ENCODE measurements around the gene SFN.
A peak's percentile ranks its signal among the peaks of the same experiment; 100 is the strongest.
"Not testable (repeated sequence)": the region's sequence is repeated elsewhere in the genome, so short reads cannot be mapped to it uniquely, and the experiment has no call there.

SFN gene

DNA sequence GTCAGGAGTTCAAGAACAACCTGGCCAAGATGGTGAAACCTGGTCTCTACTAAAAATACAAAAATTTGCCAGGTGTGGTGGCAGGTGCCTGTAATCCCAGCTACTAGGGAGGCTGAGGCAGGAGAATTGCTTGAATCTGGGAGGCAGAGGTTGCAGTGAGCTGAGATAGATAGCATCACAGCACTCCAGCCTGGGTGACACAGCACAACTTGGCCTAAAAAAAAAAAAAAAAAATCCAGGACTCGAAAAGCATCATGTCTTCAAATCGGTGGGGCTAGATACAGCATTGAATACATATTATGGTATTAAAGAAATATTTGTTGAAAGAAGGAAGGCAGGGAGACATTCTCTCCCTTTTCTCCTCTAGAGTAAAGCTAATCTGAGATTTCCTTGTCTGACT is 10.1 kb downstream of the SFN start:
- DNase-seq, result not testable (repeated sequence)

DNA sequence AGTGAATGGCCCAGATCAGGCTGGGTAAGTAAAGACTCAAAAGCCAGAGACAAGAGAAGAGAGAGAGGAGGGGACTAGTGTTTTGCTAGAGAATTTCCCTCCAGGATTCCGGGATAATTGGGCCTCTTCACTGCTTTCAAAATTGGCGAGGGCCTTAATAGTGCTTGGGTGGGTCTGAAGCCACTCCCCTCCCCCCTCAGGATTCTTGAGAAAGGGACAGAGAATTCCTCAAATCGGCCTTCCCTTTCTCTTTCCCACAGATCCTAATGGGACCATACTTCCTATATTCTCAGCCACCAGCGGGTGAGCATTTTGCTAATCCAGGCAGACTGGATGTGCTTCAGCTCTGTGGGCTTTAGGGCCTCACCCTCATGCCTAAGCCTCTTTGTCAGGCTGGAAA is 11.9 kb downstream of the SFN start:
- DNase-seq, result no peak

DNA sequence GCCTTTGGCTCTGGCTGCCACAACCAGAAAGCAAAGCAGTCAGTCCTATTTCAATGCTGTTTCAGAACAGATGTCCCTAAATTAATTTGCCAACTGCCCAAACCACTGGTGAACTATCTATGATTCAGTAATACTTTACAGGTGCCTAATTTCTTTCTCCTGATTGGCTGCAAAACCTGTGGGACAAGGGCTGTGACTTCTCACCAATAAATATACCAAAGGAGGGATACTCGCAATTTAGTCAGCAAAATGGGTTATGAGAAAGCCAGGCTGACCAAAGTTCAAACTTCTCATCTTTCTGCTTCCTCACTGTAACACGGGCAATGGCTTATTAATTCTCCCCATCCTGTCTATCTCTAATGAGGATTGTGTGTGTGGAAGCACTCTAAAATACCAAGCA is 14.4 kb downstream of the SFN start:
- DNase-seq, result no peak

DNA sequence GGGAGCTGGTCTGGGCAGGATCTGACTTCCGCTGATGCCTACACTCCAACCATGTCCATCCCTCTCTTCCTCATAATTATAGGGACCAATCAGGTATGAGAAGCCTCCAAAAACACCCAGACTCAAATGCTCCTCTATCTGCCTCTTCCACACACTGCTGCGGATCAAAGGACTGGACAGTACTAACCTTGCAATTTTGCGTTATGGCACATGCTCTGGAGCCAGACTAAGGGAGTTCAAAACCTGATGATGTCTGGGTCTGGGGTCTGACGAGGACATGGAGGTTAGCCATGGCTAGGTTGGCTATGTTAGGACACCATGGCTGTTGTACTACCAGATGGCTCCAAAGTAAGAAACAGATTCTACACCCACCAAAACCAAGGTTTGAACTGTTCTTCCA is 16.8 kb downstream of the SFN start:
- no peak for DNase-seq

DNA sequence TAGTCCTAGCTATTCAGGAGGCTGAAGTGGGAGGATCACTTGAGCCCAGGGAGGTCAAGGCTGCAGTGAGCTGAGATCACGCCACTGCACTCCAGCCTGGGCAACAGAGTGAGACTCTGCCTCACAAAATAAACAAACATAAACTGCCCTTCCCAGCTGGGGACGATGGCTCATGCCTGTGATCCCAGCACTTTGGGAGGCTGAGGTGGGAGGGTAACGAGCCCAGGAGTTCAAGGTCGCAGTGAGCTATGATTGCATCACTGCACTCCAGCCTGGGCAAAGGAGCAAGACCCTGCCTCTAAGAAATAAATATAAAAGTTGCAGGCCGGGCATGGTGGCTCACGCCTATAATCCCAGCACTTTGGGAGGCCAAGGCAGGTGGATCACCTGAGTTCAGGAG is 18.7 kb downstream of the SFN start:
- DNase-seq, result not testable (repeated sequence)

DNA sequence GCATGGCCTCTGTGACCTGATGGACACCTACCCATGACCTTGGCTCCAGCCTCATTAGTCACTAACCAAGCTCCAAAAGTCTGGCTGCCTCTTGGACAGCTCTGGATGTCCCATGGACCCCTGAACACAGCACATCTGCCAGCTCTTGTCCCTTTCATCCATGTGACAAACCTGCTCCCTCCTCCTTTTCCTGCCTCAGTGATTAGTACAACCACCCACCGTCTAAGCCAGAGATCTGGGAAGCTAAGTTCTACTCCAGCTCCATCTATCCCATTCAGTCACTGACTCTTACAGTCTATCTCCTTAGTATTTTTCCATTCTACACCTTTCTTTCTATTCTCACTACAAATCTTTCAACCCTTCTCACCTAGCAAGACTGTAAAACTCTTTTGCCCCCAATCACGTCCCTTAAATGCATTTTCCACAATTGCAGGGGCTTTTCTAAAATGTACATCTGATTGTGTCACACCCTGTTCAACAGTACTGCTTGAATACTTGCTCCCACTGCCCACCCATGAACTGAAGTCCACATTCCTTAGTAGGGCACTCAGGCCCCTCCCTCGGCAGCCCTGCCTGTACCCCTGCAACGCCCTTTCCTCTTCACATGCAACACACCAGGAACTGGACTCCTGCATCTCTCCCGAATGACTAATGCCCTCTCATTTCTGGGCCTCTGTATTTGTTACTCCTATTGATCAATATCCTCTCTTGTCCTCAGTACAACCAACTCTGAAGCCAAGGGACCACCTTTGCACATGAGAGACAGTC is 19.9 kb downstream of the SFN start:
- no peak for DNase-seq

DNA sequence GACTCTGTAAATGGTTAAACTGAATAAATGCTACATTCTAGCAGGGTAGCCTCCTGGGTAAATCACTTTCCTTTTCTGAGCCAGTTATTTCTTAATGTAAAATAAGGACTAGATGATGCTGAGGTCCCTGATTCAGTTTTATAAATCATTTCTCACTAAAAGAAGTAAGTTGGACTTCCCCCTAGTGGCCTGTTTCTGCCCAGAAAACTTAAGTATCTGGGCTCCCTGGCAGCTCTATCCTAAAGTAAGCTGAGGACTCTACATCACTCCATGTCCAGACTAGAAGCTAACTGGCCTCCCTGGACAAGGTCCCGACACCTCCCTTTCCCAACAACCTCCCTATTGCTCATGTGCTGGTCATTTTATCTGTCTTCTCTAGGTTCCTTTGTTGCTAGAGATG is 24.2 kb downstream of the SFN start:
- no peak for DNase-seq

DNA sequence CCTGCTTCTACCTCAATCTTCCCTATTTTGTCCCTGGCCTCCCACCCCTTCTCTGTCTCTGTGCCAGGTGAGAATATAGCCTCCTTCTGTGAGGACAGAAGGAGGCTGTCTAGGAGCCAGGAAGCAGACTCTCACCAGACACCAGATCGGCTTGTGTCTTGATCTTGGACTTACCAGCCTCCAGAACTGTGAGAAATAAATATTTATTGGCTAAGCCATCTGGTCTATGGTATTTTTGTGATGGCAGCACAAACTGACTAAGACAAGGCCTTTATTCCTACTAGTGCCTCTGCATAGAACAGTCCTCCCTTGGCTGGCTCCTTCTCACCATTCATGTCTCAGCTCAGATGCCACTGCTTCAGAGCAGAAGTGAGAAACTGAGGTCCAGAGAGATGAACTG is 25.3 kb downstream of the SFN start:
- no peak for DNase-seq

DNA sequence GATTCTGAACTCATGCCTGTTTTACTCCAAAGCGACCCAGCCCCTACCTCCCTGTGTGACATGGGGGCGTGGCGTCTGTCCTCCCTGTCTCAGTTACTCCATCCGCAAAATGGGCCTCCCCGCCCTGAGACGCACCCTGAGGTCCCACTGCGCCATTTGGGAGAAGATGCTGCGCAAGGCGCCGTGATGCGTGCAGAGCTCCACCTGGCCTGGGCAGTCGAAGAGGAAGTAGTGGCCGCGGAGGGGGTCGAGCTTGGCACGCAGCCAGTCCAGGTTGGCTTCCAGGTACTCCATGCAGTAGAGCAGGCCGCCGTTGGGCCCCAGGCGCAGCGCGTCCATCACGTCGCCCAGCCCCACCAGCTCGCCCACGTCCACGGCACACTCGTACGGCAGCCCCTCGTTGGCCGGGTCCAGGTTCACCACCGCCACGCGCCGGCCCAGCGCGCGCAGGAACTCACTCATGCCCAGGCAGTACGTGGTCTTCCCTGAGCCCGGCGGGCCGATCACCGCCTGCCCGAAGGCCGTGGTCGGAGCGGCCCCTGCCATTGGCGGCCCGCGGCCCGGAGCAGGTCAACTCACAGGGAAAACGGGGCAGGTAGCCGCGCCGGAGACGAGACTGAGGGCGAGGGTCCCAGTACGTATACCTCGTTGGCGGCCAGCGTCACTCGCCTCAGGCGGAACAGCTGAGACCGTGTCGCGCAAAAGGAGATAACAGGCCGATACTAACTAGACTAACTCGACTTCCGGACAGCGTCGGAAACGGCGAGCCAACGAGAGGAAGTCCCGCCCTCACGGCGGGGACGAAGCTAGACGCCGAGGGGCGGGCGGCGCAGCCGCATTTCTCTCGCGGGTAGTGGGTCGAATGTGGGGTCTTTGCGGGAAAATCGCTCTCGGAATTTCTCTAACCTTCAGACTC is 26.9 kb downstream of the SFN start, which contains the start of gene GPN2:
Gene GPN2, minus strand, starts transcription at position 733 of the 916 bp plus-strand sequence. Its CDS starts 187 bp downstream, at position 546.
- peak; percentile 86 to 87 for DNase-seq

DNA sequence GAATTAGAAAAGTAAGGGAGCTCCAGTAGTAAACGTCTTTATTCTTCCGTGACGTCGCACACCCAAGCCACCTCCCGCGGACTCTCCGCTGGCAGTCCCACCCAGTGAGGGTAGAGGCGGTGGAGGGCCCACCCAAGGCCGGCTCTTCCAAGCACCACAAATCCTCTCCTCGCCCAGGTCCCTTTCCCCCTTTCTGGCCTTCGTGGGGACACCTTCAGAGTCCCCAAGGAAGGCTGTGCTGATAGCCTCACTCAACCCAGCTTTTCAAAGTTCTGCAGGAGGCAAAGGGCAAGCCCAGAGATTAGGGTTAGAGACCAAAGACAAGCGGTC is 27.5 kb downstream of the SFN start:
- DNase-seq, result no peak

DNA sequence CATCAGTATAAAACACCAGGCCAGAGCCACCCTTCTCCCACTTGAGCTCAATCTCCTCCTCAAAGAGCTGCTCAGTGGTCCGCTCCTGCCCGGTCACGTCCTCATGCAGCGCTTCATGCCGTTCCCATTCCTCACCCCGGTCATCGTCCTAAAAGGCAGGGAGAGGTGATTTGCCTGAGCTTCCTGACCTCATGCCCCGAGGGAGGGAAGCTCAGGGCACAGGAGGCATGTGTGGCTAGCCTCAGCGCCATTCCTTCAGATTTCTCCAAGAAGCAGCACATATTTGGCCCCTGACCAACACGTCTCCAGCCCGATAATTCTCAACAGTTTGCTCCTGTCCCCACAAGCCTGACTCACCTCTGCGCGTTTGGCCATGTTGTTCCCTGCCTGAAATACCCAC is 31.3 kb downstream of the SFN start:
- no peak for DNase-seq

DNA sequence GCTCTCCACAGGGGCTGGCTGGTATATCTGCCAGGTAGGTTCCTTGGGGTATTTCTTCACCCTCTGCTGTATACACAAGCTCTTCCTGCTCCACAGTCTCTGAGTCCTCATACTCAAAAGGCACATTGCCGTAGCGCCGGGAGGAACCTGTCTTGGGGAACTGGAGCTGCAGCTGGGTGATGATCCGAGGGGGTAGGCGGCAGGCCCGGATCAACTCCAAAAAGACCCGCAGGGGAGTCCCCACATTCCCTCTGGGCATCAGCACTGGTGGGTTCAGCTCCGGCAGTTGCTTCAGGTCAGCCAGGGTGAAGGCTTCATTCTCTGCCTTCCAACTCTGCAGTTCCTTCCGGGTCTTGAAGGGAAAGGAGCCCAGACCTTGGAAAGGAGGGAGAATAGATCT is 34.4 kb downstream of the SFN start:
- DNase-seq, result no peak

DNA sequence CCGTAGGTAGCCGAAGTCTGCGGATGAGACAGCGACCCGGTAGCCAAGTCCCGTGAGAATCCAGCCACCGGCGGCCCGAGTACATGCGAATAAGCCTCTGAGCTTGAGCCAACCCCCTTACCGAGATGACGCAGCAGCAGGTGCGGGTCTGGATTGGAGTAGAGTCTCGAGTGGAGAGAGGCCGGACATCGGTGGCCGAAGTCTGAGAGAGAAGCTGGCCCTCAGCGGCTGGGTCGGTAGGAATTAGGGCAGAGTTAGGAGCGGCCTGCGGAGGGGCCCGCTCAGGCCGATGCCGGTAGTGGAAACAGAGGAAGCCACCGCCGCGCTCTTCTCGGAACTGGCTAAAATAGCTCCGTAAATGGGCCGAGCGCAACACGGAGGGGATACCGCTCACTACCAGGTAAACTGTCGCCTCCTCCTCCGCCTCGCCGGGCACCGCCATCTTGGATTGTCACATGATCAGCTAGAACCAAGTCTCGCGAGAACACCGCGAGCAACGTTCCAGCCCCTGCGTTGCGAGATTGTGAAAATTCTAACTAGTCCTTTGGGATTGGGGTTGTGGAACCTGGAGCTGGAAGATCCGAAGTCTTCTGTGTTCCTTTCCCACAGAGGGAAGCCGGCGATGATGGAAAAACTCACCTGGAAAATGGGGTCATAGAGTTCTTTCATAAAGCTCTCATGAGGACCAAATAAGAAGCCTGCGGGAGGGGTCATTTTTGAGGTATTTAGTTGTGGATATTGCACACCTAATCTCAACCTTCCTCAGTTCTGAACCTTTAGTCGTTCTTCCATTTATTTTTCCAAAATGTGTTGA is 37.3 kb downstream of the SFN start, which contains the start of gene GPATCH3:
Gene GPATCH3, minus strand, starts transcription at position 467 of the 814 bp plus-strand sequence. Its CDS starts 25 bp downstream, at position 442.
- DNase-seq, result peak; percentile 90 to 92

DNA sequence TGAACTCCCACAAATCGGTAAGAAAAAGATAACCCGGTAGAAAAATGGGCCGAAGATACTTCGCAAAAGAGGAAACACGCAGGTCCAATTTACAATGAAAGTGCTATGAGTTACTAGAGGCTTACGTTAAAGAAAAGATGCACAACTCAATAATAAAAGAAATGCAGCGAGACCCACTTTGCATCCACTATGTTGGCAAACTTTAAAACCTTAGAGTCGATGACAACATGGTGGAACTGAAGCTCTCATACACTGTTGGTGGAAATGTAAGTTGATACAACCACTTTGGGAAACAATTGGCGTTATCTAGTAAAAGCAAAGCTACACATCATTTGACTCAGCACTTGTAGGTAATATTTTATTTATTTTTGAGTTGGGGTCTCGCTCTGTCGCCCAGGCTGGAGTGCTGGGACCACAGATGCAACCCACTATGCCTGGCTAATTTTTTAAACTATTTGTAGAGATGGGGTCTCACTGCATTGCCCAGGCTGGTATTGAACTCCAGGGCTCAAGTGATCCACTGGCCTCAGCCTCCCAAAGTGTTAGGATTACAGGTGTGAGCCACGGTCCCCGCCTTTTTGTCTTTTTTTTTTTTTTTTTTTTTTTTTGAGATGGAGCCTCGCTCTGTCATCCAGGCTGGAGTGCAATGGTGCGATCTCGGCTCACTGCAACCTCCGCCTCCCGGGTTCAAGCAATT is 38.0 kb downstream of the SFN start:
- DNase-seq, result no peak

DNA sequence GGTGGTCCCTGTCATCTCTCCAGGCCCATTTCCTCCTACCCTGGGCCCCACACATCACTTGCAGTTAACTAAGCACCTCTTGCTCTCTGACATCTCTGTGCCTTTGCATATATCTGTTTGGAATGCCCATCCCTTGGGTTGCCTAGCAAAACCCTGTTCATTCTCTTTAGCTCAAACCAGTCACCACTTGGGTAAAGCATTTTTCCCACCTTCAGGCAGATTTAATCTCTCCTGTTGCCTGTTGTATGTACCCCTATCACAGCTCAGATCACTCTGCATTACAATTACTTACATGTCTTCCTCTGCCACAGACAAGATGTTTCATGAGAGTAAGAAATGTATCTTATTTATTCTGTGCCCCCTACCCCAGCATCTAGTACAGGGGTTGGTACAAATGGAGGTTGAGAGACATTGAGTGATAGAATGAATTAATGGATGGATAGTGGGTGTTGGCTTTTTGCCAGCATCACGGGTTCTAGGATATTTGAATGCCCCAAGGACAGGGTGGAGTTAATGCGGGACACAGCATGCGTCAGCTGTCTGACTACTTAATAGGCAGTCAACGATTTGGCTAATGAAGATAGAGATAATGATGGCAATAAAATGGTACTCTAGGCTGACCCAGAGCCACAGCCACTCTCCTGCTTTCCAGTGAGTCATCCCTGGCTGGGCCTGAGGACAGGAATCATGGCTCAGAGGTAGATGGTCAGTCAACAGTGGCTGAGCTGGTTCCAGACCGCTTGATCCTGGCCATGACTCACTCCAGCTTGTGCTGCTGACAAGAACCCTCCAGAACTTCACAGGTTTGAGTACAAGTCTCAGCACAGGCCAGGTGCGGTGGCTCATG is 44.3 kb downstream of the SFN start:
- DNase-seq, result no peak

DNA sequence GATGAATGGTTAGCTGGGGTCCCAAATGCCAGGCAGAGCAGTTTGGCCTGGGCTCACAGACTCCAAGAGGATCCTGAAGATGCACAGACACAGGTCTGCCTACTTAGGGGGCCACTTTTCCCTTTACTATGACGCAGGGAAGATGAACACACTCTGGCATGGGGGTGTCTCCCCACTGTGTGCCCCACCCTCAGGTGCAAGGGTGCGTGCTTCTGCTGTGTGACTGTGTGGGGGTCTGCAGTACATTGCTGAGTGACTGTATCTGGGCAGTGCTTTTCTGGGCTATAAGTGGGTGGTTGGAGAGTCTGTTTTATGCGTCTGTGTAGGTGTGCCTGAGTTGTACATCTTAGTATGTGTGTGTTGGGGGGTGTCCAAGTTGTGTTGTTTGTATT is 47.0 kb downstream of the SFN start:
- DNase-seq, result no peak

DNA sequence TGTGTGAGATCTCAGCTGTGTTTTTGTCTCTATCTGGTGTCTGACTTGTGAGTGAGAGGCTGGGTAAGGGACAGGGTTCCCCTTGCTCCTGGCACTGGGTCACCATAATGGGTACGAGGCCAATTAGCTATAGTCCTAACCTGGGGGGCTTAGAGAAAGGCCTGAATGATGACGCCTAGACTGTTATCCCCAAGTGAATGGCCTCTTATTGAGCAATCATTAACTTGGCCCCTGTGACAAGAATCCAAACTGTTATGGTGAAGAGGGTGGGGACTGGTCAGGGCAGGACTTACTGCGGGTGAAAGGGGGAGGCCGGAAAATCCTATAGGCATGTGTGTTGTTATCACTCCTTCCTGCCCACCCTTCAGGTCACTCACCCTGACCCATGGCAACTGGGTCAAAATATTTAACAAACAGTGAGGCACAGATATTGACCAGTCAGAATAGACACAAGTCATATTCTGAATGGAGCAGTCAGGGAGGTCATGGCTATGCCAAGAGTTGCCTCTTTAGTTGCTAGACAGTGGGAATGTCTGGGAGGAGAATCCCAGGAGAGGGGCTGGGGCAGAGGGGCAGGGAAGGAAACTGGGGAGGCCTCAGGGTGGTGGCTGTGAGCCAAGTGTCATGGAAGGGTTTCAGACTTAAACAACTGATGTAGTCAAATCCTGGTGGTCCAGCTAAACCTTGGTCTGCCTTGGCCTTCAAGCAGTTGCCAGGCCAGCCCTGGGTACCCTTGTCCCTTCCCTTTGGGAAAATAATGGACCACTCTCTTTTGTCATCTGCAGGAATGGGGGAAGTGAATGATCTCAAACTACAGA is 47.6 kb downstream of the SFN start:
- DNase-seq, result no peak

DNA sequence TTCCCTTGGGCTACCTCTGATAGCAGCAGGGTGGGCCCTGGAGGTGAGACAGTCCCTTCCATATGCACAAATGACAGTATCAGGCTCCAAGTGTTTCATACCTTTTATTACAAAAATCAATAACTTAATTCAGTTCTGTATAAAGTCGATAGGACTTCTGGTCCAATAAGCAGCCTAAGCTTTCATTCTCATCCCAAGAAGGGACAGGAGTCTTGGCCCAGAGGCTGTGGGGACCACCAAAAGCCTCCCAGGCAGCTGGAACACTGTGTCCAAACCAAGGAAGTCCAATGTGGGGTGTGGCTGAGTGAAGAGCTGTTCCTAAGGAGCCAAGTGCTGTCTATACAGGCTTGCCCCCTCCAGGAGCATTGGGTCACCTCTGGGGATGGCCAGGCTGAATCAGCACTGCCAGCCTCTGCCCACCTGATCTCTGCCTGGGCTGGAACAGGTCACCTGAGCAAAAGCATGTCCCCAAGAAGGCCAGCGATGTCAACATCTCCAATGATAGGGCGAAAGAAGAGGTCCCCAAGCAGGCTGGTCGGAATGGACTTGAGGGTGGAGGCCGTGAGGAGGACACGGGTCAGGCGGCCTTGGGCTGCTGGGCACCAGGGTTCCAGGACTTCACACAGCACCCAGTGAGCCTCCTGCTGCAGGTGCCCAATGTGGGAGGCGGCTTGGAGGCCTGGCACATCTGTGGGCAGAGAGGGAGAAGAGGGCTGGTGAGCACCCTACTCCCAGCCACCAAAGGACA is 48.6 kb downstream of the SFN start:
- DNase-seq, result no peak

DNA sequence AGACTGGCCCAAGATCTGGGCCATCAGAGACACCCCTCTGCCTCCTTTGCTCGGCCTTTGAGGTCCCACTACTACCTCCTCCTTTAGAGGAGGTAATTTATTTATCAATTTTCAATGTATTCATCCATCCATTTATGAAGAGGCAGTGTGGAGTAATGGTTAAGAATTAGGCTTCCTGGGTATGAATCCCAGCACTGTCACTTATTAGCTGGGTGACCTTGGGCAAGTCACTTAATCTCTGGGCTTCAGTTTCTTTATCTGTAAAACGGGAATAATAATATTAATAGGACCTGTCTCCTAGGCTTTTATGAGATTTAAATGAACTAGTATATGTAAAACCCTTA is 49.2 kb downstream of the SFN start:
- no peak for DNase-seq

DNA sequence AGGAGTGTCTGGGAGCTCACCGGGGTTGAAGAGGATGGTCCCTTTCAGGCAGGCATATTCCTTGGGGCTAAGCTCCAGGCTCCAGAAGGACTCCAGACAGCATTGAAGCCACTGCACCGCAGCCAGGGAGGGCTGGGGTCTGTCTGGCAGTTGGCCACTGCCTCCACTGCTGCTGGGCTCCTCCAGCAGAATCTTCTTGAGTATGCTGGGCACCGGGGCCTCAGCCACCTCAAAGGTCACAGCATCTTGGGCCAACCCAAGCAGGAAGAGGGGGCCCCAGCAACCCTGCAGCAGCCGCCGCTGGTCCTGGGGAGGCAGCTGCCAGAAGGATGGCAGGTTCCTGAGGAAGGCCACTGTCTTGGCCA is 50.4 kb downstream of the SFN start:
- DNase-seq, result no peak
